Measurements from ENCODE around the gene MSH5. TPM values are rescaled to one million over a fixed set of nuclear protein-coding genes. Genes with fewer than 3 reads are reported as not detected.

The MSH5 gene
- total RNA-seq, 2 experiments from 2014 or later: 60.3 to 61.5 TPM

GRCh38 chr6:31725502-31726350 is 14.1 kb upstream of the MSH5 start:
- POLR2A ChIA-PET: interaction anchor here (0.5 to 0.6 kb wide), 2 partner anchors 13 to 79 kb away, joined by 3 read pairs; no protein-coding TSS in a partner anchor
- CTCF ChIA-PET: interaction anchor here (0.7 kb wide), 1 partner anchor 65 kb away, joined by 4 read pairs; no protein-coding TSS in a partner anchor

- ChIA-PET CTCF (interaction anchor here (0.6 to 5.1 kb wide), 4 partner anchors 12 to 69 kb away, joined by 3 to 46 read pairs (median 12); partner anchors contain the start of genes MSH5 and VARS1), POLR2A (no interaction called here)
These were observed 12.6 kb upstream of the MSH5 start for GRCh38 chr6:31727034-31727716.

- POLR2A ChIA-PET: no interaction called here
- CTCF ChIA-PET: interaction anchor here (0.6 to 5.1 kb wide), 9 partner anchors 12 to 108 kb away, joined by 3 to 46 read pairs (median 5); partner anchors contain the start of genes LY6G5C, MSH5 and VARS1
These were observed 11.8 kb upstream of the MSH5 start for GRCh38 chr6:31727717-31728671.

GRCh38 chr6:31728767-31729514 is 10.9 kb upstream of the MSH5 start, which contains the start of gene DDAH2:
TSS of gene DDAH2 (minus strand) at chr6:31729299. CDS start at chr6:31729161, 138 bp downstream.
- ChIA-PET CTCF (interaction anchor here (0.8 to 5.1 kb wide), 16 partner anchors 11 to 183 kb away, joined by 3 to 46 read pairs (median 4); partner anchors contain the start of genes C6orf47, HSPA1B, LY6G5C and LY6G6D), POLR2A (interaction anchor here (2.0 kb wide), 1 partner anchor 86 kb away, joined by 5 read pairs; the partner anchor contains the start of genes HSPA1A and HSPA1L)

GRCh38 chr6:31729515-31729978 is 10.3 kb upstream of the MSH5 start:
- ChIA-PET POLR2A (interaction anchor here (1.1 to 2.0 kb wide), 3 partner anchors 9 to 86 kb away, joined by 3 to 7 read pairs (median 5); partner anchors contain the start of genes HSPA1A, HSPA1L and MSH5), CTCF (interaction anchor here (0.7 to 5.1 kb wide), 16 partner anchors 10 to 182 kb away, joined by 3 to 46 read pairs (median 4); partner anchors contain the start of genes C6orf47, HSPA1B, LSM2 and LY6G5C)

- ChIA-PET CTCF (interaction anchor here (0.7 to 5.1 kb wide), 17 partner anchors 9 to 181 kb away, joined by 3 to 46 read pairs (median 4); partner anchors contain the start of genes C6orf47, HSPA1B, LSM2 and LY6G5C), POLR2A (interaction anchor here (1.1 to 2.0 kb wide), 3 partner anchors 8 to 85 kb away, joined by 3 to 7 read pairs (median 5); partner anchors contain the start of genes HSPA1A, HSPA1L and MSH5)
These were observed 9.7 kb upstream of the MSH5 start for GRCh38 chr6:31729979-31730630.

GRCh38 chr6:31730631-31731086 is 9.1 kb upstream of the MSH5 start:
- CTCF ChIA-PET: interaction anchor here (0.7 to 5.1 kb wide), 7 partner anchors 9 to 77 kb away, joined by 3 to 46 read pairs (median 7); partner anchors contain the start of genes LSM2, LY6G6D and MSH5
- POLR2A ChIA-PET: interaction anchor here (1.1 to 2.0 kb wide), 3 partner anchors 8 to 85 kb away, joined by 3 to 7 read pairs (median 5); partner anchors contain the start of genes HSPA1A, HSPA1L and MSH5

GRCh38 chr6:31732029-31732428 is 7.8 kb upstream of the MSH5 start:
- ChIA-PET CTCF (interaction anchor here (1.6 kb wide), 1 partner anchor 64 kb away, joined by 4 read pairs; the partner anchor contains the start of gene VARS1), POLR2A (no interaction called here)

GRCh38 chr6:31733734-31734133 is 6.1 kb upstream of the MSH5 start:
- ChIA-PET POLR2A (no interaction called here), CTCF (interaction anchor here (2.6 to 2.8 kb wide), 2 partner anchors 36 to 40 kb away, joined by 8 to 9 read pairs; no protein-coding TSS in a partner anchor)

- POLR2A ChIA-PET: no interaction called here
- CTCF ChIA-PET: interaction anchor here (1.0 to 2.8 kb wide), 3 partner anchors 13 to 40 kb away, joined by 3 to 9 read pairs (median 8); no protein-coding TSS in a partner anchor
These were observed 5.5 kb upstream of the MSH5 start for GRCh38 chr6:31734247-31734820.

GRCh38 chr6:31734821-31735406 is 4.9 kb upstream of the MSH5 start:
- ChIA-PET POLR2A (interaction anchor here (0.6 to 0.7 kb wide), 5 partner anchors 13 to 210 kb away, joined by 3 to 5 read pairs (median 4); partner anchors contain the start of genes HSPA1A, HSPA1B and HSPA1L), CTCF (interaction anchor here (0.7 to 2.8 kb wide), 5 partner anchors 13 to 1542 kb away, joined by 3 to 9 read pairs (median 3); partner anchors contain the start of gene B3GALT4)

GRCh38 chr6:31736021-31736767 is 3.6 kb upstream of the MSH5 start, which contains the start of gene CLIC1:
TSS of gene CLIC1 (minus strand) at chr6:31736530. CDS start at chr6:31736300, 230 bp downstream.
- CTCF ChIA-PET: interaction anchor here (0.6 to 3.2 kb wide), 7 partner anchors 33 to 759 kb away, joined by 3 to 23 read pairs (median 3); partner anchors contain the start of gene VARS1
- POLR2A ChIA-PET: interaction anchor here (0.5 kb wide), 1 partner anchor 72 kb away, joined by 3 read pairs; the partner anchor contains the start of gene GPANK1

GRCh38 chr6:31736768-31737314 is 3.0 kb upstream of the MSH5 start:
- POLR2A ChIA-PET: interaction anchor here (0.6 to 2.1 kb wide), 3 partner anchors 30 to 1101 kb away, joined by 4 to 6 read pairs (median 5); partner anchors contain the start of gene HSPA1B
- CTCF ChIA-PET: interaction anchor here (0.7 to 5.5 kb wide), 5 partner anchors 8 to 93 kb away, joined by 3 to 46 read pairs (median 3); partner anchors contain the start of genes DDAH2 and VARS1

Data from activated CD8-positive, alpha-beta memory T cell treated with anti-CD3 and anti-CD28 coated beads for 36 hours (primary cell).